HepG2 (cell line): Measurements from ENCODE around the gene PDZD7. TPM values are rescaled to one million over a fixed set of nuclear protein-coding genes. Genes with fewer than 3 reads are reported as not detected.

ENCODE experiments used
- KDM4B ChIP-seq: sonication (generic); formaldehyde crosslinking; IDR thresholded peaks from 2 replicates; pipeline ENCODE4 v1.4.0; 2020; ENCODE audit warnings: missing genetic modification reagents
- KLF9 ChIP-seq: IDR thresholded peaks from 2 replicates; pipeline ENCODE4 v1.6.1; 2016; ENCODE audit warnings: low read depth
- NFE2L1 ChIP-seq: sonication (generic); formaldehyde crosslinking; IDR thresholded peaks from 2 replicates; pipeline ENCODE4 v1.4.0; 2020; ENCODE audit warnings: missing genetic modification reagents, mild to moderate bottlenecking, borderline replicate concordance
- PHF5A ChIP-seq: IDR thresholded peaks from one replicate; pipeline ENCODE4 v1.6.1; 2018; ENCODE audit warnings: low read depth, missing genetic modification reagents; ENCODE audit not compliant: unreplicated experiment
- PHF8 ChIP-seq: sonication (generic); formaldehyde crosslinking; IDR thresholded peaks from 2 replicates; pipeline ENCODE4 v1.5.0; 2020; ENCODE audit warnings: missing genetic modification reagents
- RARG ChIP-seq: sonication (generic); formaldehyde crosslinking; IDR thresholded peaks from 2 replicates; pipeline ENCODE4 v1.4.0; 2020; ENCODE audit warnings: low read depth, mild to moderate bottlenecking, missing genetic modification reagents
- RBM39 ChIP-seq: fragments of 200-400 bp; formaldehyde crosslinking; IDR thresholded peaks from one replicate; pipeline ENCODE4 v1.6.1; 2018; ENCODE audit warnings: antibody characterized with exemption, mild to moderate bottlenecking, low read depth, low read length; ENCODE audit not compliant: poor library complexity, severe bottlenecking
- SAP130 ChIP-seq: IDR thresholded peaks from 2 replicates; pipeline ENCODE4 v1.6.1; 2016; ENCODE audit warnings: low read depth
- ZNF12 ChIP-seq: sonication (generic); formaldehyde crosslinking; IDR thresholded peaks from 2 replicates; pipeline ENCODE4 v1.5.0; 2020; ENCODE audit warnings: missing genetic modification reagents
- ZNF20 ChIP-seq: sonication (generic); formaldehyde crosslinking; IDR thresholded peaks from 2 replicates; pipeline ENCODE4 v1.4.0; 2020; ENCODE audit warnings: mild to moderate bottlenecking, moderate library complexity, missing genetic modification reagents
- ZNF253 ChIP-seq: sonication (generic); formaldehyde crosslinking; IDR thresholded peaks from 2 replicates; pipeline ENCODE4 v1.8.0; 2022; ENCODE audit warnings: mild to moderate bottlenecking, missing genetic modification reagents, borderline replicate concordance
- ZNF331 ChIP-seq: sonication (generic); formaldehyde crosslinking; IDR thresholded peaks from 2 replicates; pipeline ENCODE4 v1.4.0; 2020; ENCODE audit warnings: missing genetic modification reagents
- ZNF792 ChIP-seq: IDR thresholded peaks from 2 replicates; pipeline ENCODE4 v1.6.1; 2016
- ZNF879 ChIP-seq: sonication (generic); formaldehyde crosslinking; IDR thresholded peaks from 2 replicates; pipeline ENCODE4 v1.8.1; 2023; ENCODE audit warnings: missing genetic modification reagents
- polyA plus RNA-seq, 8 experiments: library from polyadenylated mRNA; depleted of rRNA in 3 of 8; stranded (reverse) in 7 of 8; unstranded in 1 of 8; fragments of >200 nt; fragmentation: Illumina TruSeq in 4 of 8; extraction: Trizol in 4 of 8; gene quantifications; 2 replicates each; pipeline versions ENCODE4 v1.2.1 to v1.2.3, GENCODE V29; 2011 to 2016; ENCODE audit warnings: low read depth in 4 of 8, missing spikeins in 1 of 8, mixed read lengths in 1 of 8; ENCODE audit not compliant: insufficient read depth in 1 of 8
- total RNA-seq, 5 experiments: library from RNA; depleted of rRNA; stranded (reverse); fragments of >200 nt; fragmentation: Illumina TruSeq; extraction: Trizol; gene quantifications; 2 replicates each; pipeline ENCODE4 v1.2.3, GENCODE V29; 2016; ENCODE audit warnings: low read depth in 1 of 5
- TF ChIP-seq, protein P1 (sequence below): sonication (generic); formaldehyde crosslinking; IDR thresholded peaks from 2 replicates; pipeline ENCODE4 v1.8.0; 2022; ENCODE audit warnings: missing genetic modification reagents, mild to moderate bottlenecking, inconsistent platforms, borderline replicate concordance
- TF ChIP-seq, protein P2 (sequence below): IDR thresholded peaks from 2 replicates; pipeline ENCODE4 v1.6.1; 2016; ENCODE audit warnings: mild to moderate bottlenecking
- TF ChIP-seq, protein P3 (sequence below): IDR thresholded peaks from 2 replicates; pipeline ENCODE4 v1.6.1; 2016; ENCODE audit warnings: missing compliant biosample characterization, missing genetic modification reagents, borderline replicate concordance
- TF ChIP-seq, protein P4 (sequence below): sonication (generic); formaldehyde crosslinking; IDR thresholded peaks from 2 replicates; pipeline ENCODE4 v1.8.0; 2022; ENCODE audit warnings: mild to moderate bottlenecking, missing genetic modification reagents, moderate library complexity
- TF ChIP-seq, protein P5 (sequence below): sonication (generic); formaldehyde crosslinking; IDR thresholded peaks from 2 replicates; pipeline ENCODE4 v1.4.0; 2020; ENCODE audit warnings: missing genetic modification reagents, borderline replicate concordance

The PDZD7 gene
- total and polyA plus RNA-seq, 2 of the 13 experiments (the other 11 are each of a cell fraction or from before 2014, with no cell fraction given) = 0.58 to 0.73 TPM

DNA sequence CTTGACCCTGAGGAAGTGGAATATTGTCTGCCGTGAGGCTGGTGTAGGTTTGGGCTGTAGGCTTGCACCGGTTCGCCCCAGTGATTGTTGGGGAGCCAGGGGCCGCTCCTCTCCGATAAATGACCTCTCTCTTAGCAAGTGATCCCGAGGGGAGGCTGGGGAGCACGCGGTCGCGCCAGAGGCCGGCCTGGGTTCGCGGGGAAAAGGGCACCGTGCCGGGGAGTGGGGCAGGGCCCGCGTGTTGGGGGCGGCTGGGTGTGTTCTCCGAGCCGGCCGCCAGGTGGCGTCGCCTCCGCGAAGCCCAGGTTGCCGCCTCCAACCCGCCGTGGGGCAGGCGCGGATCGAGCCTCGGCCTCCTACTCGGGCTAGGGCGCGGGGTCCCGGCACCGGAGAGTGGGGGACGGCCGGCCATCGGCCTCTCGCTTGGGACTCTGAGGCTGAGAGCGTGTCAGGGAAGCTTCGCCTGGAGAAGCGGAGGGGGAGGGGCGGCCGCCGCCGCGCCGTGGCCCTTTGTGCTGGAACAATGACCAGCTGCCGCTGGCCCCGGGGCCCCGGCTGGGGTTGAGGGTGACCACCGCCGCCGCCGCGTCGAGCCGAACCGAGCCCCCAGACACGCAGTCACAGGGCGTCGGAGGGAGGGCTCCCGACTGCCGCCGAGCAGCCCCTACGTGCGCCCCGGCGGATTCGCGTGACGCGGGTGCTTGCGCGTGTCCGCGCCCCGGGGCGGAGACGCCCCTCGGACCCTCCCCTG is 31.8 kb downstream of the PDZD7 start (continued):
- TF ChIP-seq NFE2L1 (CRISPR knock-in tag) (no peak), ZNF12 (CRISPR knock-in tag) (0 out of 2 replicates have a peak, but pooled peaks have one; percentile 7), KDM4B (peak; percentile 50; the same call in 1 of the 2 replicates), ZNF20 (CRISPR knock-in tag) (peak; percentile 54; the same call in 1 of the 2 replicates), RARG (no peak), SAP130 (peak; percentile 27; the same call in 1 of the 2 replicates), RBM39 (peak; percentile 41), KLF9 (CRISPR knock-in tag) (no peak), ZNF331 (CRISPR knock-in tag) (0 out of 2 replicates have a peak, but pooled peaks have one; percentile 38), PHF8 (CRISPR knock-in tag) (peak; percentile 65), ZNF879 (CRISPR knock-in tag) (0 out of 2 replicates have a peak, but pooled peaks have one; percentile 77), ZNF253 (CRISPR knock-in tag) (no peak), ZNF792 (CRISPR knock-in tag) (0 out of 2 replicates have a peak, but pooled peaks have one; percentile 31), PHF5A (no peak)
- TF ChIP-seq, protein P1, sequence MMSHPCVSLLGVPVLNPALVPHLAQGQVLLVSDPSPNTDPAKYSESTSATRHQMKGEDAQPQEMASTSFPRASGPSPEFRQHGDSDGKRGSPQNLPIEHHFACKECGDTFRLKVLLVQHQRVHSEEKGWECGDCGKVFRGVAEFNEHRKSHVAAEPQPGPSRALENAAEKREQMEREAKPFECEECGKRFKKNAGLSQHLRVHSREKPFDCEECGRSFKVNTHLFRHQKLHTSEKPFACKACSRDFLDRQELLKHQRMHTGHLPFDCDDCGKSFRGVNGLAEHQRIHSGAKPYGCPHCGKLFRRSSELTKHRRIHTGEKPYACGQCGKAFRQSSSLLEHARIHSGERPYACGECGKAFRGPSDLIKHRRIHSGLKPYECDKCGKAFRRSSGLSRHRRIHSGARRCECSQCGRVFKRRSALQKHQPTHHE (CRISPR knock-in tag) = peak; percentile 7; the same call in 1 of the 2 replicates
- TF ChIP-seq, protein P2, sequence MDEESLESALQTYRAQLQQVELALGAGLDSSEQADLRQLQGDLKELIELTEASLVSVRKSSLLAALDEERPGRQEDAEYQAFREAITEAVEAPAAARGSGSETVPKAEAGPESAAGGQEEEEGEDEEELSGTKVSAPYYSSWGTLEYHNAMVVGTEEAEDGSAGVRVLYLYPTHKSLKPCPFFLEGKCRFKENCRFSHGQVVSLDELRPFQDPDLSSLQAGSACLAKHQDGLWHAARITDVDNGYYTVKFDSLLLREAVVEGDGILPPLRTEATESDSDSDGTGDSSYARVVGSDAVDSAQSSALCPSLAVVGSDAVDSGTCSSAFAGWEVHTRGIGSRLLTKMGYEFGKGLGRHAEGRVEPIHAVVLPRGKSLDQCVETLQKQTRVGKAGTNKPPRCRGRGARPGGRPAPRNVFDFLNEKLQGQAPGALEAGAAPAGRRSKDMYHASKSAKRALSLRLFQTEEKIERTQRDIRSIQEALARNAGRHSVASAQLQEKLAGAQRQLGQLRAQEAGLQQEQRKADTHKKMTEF (CRISPR knock-in tag) = peak; percentile 87; the same call in 1 of the 2 replicates
- TF ChIP-seq, protein P3, sequence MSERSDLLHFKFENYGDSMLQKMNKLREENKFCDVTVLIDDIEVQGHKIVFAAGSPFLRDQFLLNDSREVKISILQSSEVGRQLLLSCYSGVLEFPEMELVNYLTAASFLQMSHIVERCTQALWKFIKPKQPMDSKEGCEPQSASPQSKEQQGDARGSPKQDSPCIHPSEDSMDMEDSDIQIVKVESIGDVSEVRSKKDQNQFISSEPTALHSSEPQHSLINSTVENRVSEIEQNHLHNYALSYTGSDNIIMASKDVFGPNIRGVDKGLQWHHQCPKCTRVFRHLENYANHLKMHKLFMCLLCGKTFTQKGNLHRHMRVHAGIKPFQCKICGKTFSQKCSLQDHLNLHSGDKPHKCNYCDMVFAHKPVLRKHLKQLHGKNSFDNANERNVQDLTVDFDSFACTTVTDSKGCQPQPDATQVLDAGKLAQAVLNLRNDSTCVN (CRISPR knock-in tag) = peak; percentile 52; the same call in 1 of the 2 replicates
- TF ChIP-seq, protein P4, sequence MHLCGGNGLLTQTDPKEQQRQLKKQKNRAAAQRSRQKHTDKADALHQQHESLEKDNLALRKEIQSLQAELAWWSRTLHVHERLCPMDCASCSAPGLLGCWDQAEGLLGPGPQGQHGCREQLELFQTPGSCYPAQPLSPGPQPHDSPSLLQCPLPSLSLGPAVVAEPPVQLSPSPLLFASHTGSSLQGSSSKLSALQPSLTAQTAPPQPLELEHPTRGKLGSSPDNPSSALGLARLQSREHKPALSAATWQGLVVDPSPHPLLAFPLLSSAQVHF (CRISPR knock-in tag) = peak; percentile 84; the same call in 1 of the 2 replicates
- TF ChIP-seq, protein P5, sequence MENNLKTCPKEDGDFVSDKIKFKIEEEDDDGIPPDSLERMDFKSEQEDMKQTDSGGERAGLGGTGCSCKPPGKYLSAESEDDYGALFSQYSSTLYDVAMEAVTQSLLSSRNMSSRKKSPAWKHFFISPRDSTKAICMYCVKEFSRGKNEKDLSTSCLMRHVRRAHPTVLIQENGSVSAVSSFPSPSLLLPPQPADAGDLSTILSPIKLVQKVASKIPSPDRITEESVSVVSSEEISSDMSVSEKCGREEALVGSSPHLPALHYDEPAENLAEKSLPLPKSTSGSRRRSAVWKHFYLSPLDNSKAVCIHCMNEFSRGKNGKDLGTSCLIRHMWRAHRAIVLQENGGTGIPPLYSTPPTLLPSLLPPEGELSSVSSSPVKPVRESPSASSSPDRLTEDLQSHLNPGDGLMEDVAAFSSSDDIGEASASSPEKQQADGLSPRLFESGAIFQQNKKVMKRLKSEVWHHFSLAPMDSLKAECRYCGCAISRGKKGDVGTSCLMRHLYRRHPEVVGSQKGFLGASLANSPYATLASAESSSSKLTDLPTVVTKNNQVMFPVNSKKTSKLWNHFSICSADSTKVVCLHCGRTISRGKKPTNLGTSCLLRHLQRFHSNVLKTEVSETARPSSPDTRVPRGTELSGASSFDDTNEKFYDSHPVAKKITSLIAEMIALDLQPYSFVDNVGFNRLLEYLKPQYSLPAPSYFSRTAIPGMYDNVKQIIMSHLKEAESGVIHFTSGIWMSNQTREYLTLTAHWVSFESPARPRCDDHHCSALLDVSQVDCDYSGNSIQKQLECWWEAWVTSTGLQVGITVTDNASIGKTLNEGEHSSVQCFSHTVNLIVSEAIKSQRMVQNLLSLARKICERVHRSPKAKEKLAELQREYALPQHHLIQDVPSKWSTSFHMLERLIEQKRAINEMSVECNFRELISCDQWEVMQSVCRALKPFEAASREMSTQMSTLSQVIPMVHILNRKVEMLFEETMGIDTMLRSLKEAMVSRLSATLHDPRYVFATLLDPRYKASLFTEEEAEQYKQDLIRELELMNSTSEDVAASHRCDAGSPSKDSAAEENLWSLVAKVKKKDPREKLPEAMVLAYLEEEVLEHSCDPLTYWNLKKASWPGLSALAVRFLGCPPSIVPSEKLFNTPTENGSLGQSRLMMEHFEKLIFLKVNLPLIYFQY (CRISPR knock-in tag) = 0 out of 2 replicates have a peak, but pooled peaks have one; percentile 23
